VCaP (cell line): ENCODE results near the gene MAP4.

Experiments used
- H3K27ac ChIP-seq: fragments of 450-650 bp; 2 replicates; pipeline ENCODE4 v1.5.1; 2017
- CTCF ChIP-seq: fragments of 450-650 bp; conservative IDR thresholded peaks from 2 replicates; pipeline ENCODE4 v1.5.1; 2017; ENCODE audit warnings: mild to moderate bottlenecking, moderate library complexity

Gene MAP4

DNA sequence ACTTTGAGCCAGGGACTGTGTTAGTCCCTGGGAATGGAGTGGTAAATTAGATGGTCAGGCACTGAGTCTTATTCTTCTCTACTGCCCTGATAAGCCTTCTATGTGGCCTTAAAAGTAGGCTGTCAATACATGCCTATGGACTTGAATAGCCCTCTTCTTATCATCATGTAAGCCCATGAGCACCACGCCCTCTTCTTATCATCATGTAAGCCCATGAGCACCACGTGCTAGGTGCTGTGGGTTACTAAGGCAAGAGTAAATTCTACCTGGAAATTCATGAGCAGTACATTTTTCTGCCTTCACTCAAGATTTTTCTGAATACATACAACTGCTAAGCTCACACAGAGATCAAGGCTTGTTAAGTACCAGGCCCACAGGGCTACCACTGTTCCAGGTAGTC lies 144.8 kb downstream of the MAP4 start:
- TF ChIP-seq CTCF = no peak

GRCh38 chr3:47870702-47871260 lies 145.4 kb downstream of the MAP4 start:
- no peak overlapping the region for H3K27ac ChIP-seq
- TF ChIP-seq CTCF = no peak

More for the DNA sequence above, 144.8 kb downstream of the MAP4 start:
- no peak overlapping the region for H3K27ac ChIP-seq

GRCh38 chr3:47870156-47870555 lies 146.1 kb downstream of the MAP4 start:
- no peak overlapping the region for H3K27ac ChIP-seq
- TF ChIP-seq CTCF = no peak

- no peak overlapping the region for H3K27ac ChIP-seq
- no peak for TF ChIP-seq CTCF
Observed at GRCh38 chr3:47868306-47868705, 147.9 kb downstream of the MAP4 start.

- TF ChIP-seq CTCF = no peak
- no peak overlapping the region for H3K27ac ChIP-seq
Observed at GRCh38 chr3:47867451-47868044, 148.7 kb downstream of the MAP4 start.

DNA sequence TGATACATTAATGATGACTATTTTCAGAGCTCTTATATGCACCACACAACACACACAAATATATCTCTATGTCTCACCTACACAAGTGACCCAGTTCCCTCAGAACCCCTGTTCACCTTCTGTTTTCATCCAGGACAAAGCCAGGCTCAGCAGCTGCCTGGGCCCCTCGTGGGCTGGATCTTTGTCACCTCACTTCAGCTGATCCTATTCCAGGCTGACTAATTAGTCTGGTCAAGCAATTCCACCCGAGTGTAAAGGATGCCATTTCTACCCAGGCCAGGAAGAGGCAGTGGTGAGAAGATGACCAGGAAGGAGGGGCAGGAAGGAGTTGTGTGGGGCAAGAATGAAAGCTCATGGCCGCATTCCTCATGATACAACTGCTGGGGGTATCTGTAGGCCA lies 151.0 kb downstream of the MAP4 start:
- 0 out of 2 replicates have a peak, but pooled peaks have one; percentile 12 for TF ChIP-seq CTCF

GRCh38 chr3:47863391-47864128 lies 152.7 kb downstream of the MAP4 start:
- no peak overlapping the region for H3K27ac ChIP-seq
- TF ChIP-seq CTCF = no peak

More for the DNA sequence above, 151.0 kb downstream of the MAP4 start:
- no peak overlapping the region for H3K27ac ChIP-seq
